NT2/D1 (cell line): Measurements from ENCODE around the gene RBM38.

Experiments
- SUZ12 ChIP-seq: IDR thresholded peaks from 2 replicates; pipeline ENCODE4 v1.6.1; 2011; ENCODE audit not compliant: insufficient read length, insufficient read depth; ENCODE audit errors: extremely low read depth
- YY1 ChIP-seq: IDR thresholded peaks from 2 replicates; pipeline ENCODE4 v1.6.1; 2011; ENCODE audit not compliant: insufficient read length, insufficient read depth

- TF ChIP-seq YY1: no peak
- TF ChIP-seq SUZ12: no peak
Measured at GRCh38 chr20:57372581-57373350, 18.4 kb upstream of the RBM38 start.
